WTC11 (cell line): ENCODE data around the gene RAI1. TPM values are rescaled to one million over a fixed set of nuclear protein-coding genes. Genes with fewer than 3 reads are reported as not detected.

Experiments
- ATAC-seq: fragments of 200-7000 bp; cut with Tn5 transposase; 2 replicates; pipeline ENCODE4 v1.10.0; 2021; ENCODE audit warnings: mild to moderate bottlenecking, moderate library complexity
- CTCF ChIA-PET: fragments of 300-600 bp; sonication (Branson Sonifier 250); formaldehyde crosslinking; loops from one replicate; lab custom pipeline; 2021; ENCODE audit warnings: antibody characterized with exemption; lab: Charles Lee
- POLR2A ChIA-PET: fragments of 350-600 bp; sonication (Branson Sonifier 250); formaldehyde crosslinking; loops from one replicate; lab custom pipeline; 2021; ENCODE audit warnings: antibody characterized with exemption; lab: Charles Lee
- DNase-seq: peaks from one replicate; pipeline ENCODE4 v3.0.0; 2021; ENCODE audit warnings: low spot score
- H3K27ac Mint-ChIP-seq: 2 replicates; pipeline ENCODE4 v1.8.0; 2021; ENCODE audit warnings: mixed read lengths
- H3K27me3 Mint-ChIP-seq: 2 replicates; pipeline ENCODE4 v1.8.0; 2021; ENCODE audit warnings: low read depth, mild to moderate bottlenecking, moderate library complexity, mixed read lengths
- H3K36me3 Mint-ChIP-seq: 2 replicates; pipeline ENCODE4 v1.8.0; 2021; ENCODE audit warnings: mixed read lengths
- H3K4me1 Mint-ChIP-seq: 2 replicates; pipeline ENCODE4 v1.8.0; 2022; ENCODE audit warnings: mixed read lengths
- H3K4me3 Mint-ChIP-seq: 2 replicates; pipeline ENCODE4 v1.8.0; 2021; ENCODE audit warnings: mild to moderate bottlenecking, moderate library complexity, mixed read lengths
- H3K9me3 Mint-ChIP-seq: 2 replicates; pipeline ENCODE4 v1.8.0; 2021; ENCODE audit warnings: mixed read lengths
- CDX4 ChIP-seq: fragments of 250-450 bp; sonication (Bioruptor Pico); IDR thresholded peaks from 2 replicates; pipeline ENCODE4 v1.9.0; 2021; ENCODE audit warnings: moderate library complexity, mild to moderate bottlenecking, inconsistent platforms, borderline replicate concordance
- EMX1 ChIP-seq: fragments of 250-450 bp; sonication (Bioruptor Pico); IDR thresholded peaks from 2 replicates; pipeline ENCODE4 v1.8.0; 2021; ENCODE audit warnings: mild to moderate bottlenecking
- ETV6 ChIP-seq: sonication (generic); formaldehyde crosslinking; IDR thresholded peaks from 2 replicates; pipeline ENCODE4 v1.8.1; 2022; ENCODE audit warnings: mild to moderate bottlenecking, missing genetic modification reagents
- JAZF1 ChIP-seq: fragments of 250-450 bp; sonication (Bioruptor Pico); IDR thresholded peaks from 2 replicates; pipeline ENCODE4 v1.9.0; 2021; ENCODE audit warnings: moderate library complexity, mild to moderate bottlenecking, inconsistent platforms
- KAT7 ChIP-seq: sonication (generic); formaldehyde crosslinking; IDR thresholded peaks from 2 replicates; pipeline ENCODE4 v1.8.1; 2023; ENCODE audit warnings: missing genetic modification reagents, mild to moderate bottlenecking, borderline replicate concordance
- NFATC4 ChIP-seq: fragments of 250-450 bp; sonication (Bioruptor Pico); IDR thresholded peaks from 2 replicates; pipeline ENCODE4 v1.9.0; 2021; ENCODE audit warnings: mild to moderate bottlenecking
- PRRX2 ChIP-seq: fragments of 250-450 bp; sonication (Bioruptor Pico); IDR thresholded peaks from 2 replicates; pipeline ENCODE4 v1.8.0; 2021; ENCODE audit warnings: mild to moderate bottlenecking
- SMAD4 ChIP-seq: sonication (generic); formaldehyde crosslinking; IDR thresholded peaks from 2 replicates; pipeline ENCODE4 v1.8.0; 2022; ENCODE audit warnings: mild to moderate bottlenecking, missing genetic modification reagents
- TCF7 ChIP-seq: sonication (generic); formaldehyde crosslinking; IDR thresholded peaks from 2 replicates; pipeline ENCODE4 v1.8.0; 2022; ENCODE audit warnings: mild to moderate bottlenecking, low read depth, missing genetic modification reagents, moderate library complexity
- TEAD1 ChIP-seq: sonication (generic); formaldehyde crosslinking; IDR thresholded peaks from 2 replicates; pipeline ENCODE4 v1.8.0; 2022; ENCODE audit warnings: mild to moderate bottlenecking, missing genetic modification reagents
- TEAD4 ChIP-seq: sonication (generic); formaldehyde crosslinking; IDR thresholded peaks from 2 replicates; pipeline ENCODE4 v1.8.0; 2022; ENCODE audit warnings: mild to moderate bottlenecking, missing genetic modification reagents
- USF1 ChIP-seq: sonication (generic); formaldehyde crosslinking; IDR thresholded peaks from 2 replicates; pipeline ENCODE4 v1.8.0; 2022; ENCODE audit warnings: mild to moderate bottlenecking, missing genetic modification reagents
- ZNF281 ChIP-seq: sonication (generic); formaldehyde crosslinking; IDR thresholded peaks from 2 replicates; pipeline ENCODE4 v1.8.0; 2023; ENCODE audit warnings: mild to moderate bottlenecking, missing genetic modification reagents
- ZNF416 ChIP-seq: fragments of 250-450 bp; sonication (Bioruptor Pico); IDR thresholded peaks from 2 replicates; pipeline ENCODE4 v1.9.0; 2021; ENCODE audit warnings: mild to moderate bottlenecking, inconsistent platforms
- total RNA-seq: library from RNA; stranded (reverse); gene quantifications from 3 replicates; pipeline ENCODE4 v1.2.3, GENCODE V29; 2021
- TF ChIP-seq, protein P1 (sequence below): sonication (generic); formaldehyde crosslinking; IDR thresholded peaks from 2 replicates; pipeline ENCODE4 v1.8.1; 2022; ENCODE audit warnings: missing genetic modification reagents, borderline replicate concordance
- TF ChIP-seq, protein P2 (sequence below): sonication (generic); formaldehyde crosslinking; IDR thresholded peaks from 2 replicates; pipeline ENCODE4 v1.8.0; 2023; ENCODE audit warnings: missing genetic modification reagents, mild to moderate bottlenecking, borderline replicate concordance
- TF ChIP-seq, protein P3 (sequence below): sonication (generic); formaldehyde crosslinking; IDR thresholded peaks from 2 replicates; pipeline ENCODE4 v1.8.1; 2023; ENCODE audit warnings: mild to moderate bottlenecking, missing genetic modification reagents, moderate library complexity
- TF ChIP-seq, protein P4 (sequence below): fragments of 250-450 bp; sonication (Bioruptor Pico); conservative IDR thresholded peaks from 2 replicates; pipeline ENCODE4 v1.9.0; 2021; ENCODE audit warnings: mild to moderate bottlenecking
- TF ChIP-seq, protein P5 (sequence below): sonication (generic); formaldehyde crosslinking; IDR thresholded peaks from 2 replicates; pipeline ENCODE4 v1.8.0; 2022; ENCODE audit warnings: mild to moderate bottlenecking, missing genetic modification reagents

RAI1 gene
- total RNA-seq, 1 experiment from 2014 or later = 12.7 TPM

- TF ChIP-seq, protein P1, sequence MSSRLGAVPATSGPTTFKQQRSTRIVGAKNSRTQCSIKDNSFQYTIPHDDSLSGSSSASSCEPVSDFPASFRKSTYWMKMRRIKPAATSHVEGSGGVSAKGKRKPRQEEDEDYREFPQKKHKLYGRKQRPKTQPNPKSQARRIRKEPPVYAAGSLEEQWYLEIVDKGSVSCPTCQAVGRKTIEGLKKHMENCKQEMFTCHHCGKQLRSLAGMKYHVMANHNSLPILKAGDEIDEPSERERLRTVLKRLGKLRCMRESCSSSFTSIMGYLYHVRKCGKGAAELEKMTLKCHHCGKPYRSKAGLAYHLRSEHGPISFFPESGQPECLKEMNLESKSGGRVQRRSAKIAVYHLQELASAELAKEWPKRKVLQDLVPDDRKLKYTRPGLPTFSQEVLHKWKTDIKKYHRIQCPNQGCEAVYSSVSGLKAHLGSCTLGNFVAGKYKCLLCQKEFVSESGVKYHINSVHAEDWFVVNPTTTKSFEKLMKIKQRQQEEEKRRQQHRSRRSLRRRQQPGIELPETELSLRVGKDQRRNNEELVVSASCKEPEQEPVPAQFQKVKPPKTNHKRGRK = no peak
- TF ChIP-seq, all 79 proteins: peak for 0
Measured at GRCh38 chr17:17778308-17779014, 97.2 kb downstream of the RAI1 start (continued).

DNA sequence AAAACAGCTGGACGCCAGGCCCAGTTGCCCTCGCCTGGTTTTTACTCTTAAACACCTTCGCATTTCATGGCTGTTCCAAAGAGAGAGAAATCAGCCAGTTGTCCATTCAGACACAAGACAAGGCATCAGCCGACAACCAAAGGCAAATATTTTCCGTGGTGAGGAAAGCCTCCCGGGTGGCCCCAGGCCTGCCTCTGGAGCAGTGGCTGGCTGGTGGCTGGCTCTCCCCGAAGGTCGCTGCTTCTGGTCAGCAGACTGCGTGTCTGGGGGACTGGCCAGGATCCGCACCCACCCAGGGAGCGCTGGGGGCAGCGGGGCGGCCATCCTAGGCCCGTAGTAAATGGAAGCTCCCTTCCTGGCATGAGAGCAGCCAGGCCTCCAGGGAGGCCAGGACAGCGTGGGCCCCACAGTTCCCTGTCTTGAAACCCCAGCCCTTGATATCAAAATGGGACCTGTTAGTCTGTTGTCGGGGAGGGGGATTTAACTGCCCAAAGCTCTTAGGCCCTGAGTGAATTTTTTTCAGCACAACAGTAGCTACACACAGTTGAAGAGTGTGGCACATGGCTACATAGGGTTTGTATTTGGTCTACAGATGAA, 97.9 kb downstream of the RAI1 start:
- H3K9me3 Mint-ChIP-seq = no peaks in the 10 kb centered on the region
- no peak for TF ChIP-seq JAZF1 (CRISPR knock-in tag)
- no peak for TF ChIP-seq ZNF416
- TF ChIP-seq ZNF281 (CRISPR knock-in tag) = no peak
- no peak for TF ChIP-seq TEAD4
- TF ChIP-seq, protein P2, sequence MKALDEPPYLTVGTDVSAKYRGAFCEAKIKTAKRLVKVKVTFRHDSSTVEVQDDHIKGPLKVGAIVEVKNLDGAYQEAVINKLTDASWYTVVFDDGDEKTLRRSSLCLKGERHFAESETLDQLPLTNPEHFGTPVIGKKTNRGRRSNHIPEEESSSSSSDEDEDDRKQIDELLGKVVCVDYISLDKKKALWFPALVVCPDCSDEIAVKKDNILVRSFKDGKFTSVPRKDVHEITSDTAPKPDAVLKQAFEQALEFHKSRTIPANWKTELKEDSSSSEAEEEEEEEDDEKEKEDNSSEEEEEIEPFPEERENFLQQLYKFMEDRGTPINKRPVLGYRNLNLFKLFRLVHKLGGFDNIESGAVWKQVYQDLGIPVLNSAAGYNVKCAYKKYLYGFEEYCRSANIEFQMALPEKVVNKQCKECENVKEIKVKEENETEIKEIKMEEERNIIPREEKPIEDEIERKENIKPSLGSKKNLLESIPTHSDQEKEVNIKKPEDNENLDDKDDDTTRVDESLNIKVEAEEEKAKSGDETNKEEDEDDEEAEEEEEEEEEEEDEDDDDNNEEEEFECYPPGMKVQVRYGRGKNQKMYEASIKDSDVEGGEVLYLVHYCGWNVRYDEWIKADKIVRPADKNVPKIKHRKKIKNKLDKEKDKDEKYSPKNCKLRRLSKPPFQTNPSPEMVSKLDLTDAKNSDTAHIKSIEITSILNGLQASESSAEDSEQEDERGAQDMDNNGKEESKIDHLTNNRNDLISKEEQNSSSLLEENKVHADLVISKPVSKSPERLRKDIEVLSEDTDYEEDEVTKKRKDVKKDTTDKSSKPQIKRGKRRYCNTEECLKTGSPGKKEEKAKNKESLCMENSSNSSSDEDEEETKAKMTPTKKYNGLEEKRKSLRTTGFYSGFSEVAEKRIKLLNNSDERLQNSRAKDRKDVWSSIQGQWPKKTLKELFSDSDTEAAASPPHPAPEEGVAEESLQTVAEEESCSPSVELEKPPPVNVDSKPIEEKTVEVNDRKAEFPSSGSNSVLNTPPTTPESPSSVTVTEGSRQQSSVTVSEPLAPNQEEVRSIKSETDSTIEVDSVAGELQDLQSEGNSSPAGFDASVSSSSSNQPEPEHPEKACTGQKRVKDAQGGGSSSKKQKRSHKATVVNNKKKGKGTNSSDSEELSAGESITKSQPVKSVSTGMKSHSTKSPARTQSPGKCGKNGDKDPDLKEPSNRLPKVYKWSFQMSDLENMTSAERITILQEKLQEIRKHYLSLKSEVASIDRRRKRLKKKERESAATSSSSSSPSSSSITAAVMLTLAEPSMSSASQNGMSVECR = no peak
- TF ChIP-seq, protein P3, sequence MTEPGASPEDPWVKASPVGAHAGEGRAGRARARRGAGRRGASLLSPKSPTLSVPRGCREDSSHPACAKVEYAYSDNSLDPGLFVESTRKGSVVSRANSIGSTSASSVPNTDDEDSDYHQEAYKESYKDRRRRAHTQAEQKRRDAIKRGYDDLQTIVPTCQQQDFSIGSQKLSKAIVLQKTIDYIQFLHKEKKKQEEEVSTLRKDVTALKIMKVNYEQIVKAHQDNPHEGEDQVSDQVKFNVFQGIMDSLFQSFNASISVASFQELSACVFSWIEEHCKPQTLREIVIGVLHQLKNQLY = no peak
- TF ChIP-seq KAT7 (CRISPR knock-in tag) = no peak
- TF ChIP-seq CDX4 (CRISPR knock-in tag) = no peak
- TF ChIP-seq, protein P4, sequence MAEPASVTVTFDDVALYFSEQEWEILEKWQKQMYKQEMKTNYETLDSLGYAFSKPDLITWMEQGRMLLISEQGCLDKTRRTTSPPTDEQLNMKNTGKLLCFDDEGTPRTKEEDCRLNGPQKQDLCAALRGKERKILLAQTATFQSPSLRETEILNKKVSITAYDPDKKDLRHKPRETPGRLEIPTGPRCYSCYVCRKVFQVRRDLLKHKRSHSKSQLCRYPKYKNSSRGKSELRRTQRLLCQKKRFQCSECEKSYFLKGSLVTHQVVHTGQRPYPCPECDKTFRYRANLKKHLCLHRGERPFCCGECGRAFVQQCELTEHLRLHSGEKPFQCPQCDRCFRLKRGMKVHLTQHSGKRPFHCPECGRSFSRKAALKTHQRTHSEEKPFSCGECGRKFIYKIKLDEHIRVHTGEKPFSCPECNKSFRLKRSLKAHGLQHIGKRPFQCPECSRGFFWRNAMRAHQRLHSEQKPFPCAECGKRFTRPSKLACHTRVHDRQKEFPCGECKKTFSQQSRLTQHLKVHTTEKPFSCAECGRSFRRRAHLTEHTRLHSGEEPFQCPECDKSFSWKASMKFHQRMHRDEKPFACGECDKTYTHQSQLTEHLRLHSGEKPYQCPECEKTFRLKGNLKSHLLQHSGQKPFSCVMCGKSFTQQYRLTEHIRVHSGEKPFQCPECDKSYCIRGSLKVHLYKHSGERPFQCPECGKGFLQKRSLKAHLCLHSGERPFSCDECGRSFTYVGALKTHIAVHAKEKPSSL (CRISPR knock-in tag) = no peak
- TF ChIP-seq ETV6 = no peak
- no peak for TF ChIP-seq SMAD4 (CRISPR knock-in tag)
- no peak for TF ChIP-seq NFATC4
- no peak for TF ChIP-seq PRRX2
- TF ChIP-seq USF1 = no peak
- TF ChIP-seq, protein P5, sequence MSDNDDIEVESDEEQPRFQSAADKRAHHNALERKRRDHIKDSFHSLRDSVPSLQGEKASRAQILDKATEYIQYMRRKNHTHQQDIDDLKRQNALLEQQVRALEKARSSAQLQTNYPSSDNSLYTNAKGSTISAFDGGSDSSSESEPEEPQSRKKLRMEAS (CRISPR knock-in tag) = no peak
- TF ChIP-seq TEAD1 (CRISPR knock-in tag) = no peak
- TF ChIP-seq TCF7 (CRISPR knock-in tag) = no peak
- TF ChIP-seq EMX1 (CRISPR knock-in tag) = no peak
- H3K4me3 Mint-ChIP-seq = no peak overlapping the region

More for the DNA sequence above, 97.9 kb downstream of the RAI1 start:
- CTCF ChIA-PET = interaction anchor here (1.9 to 2.9 kb wide), 2 partner anchors 31 to 38 kb away, joined by 6 to 18 read pairs; no protein-coding TSS in a partner anchor
- POLR2A ChIA-PET = no interaction called here
- Mint-ChIP-seq H3K27me3 (peaks cover 6% of the 10 kb centered on the region; the same call in 1 of the 2 replicates), H3K4me1 (peaks cover 24% of the 10 kb centered on the region), H3K36me3 (no peaks in the 10 kb centered on the region), H3K27ac (no peak overlapping the region)
- no peak for ATAC-seq
- no peak for DNase-seq
